Loucy (cell line): ENCODE results near the gene LMX1B.

ENCODE experiments used
- H2AFZ ChIP-seq: fragments of 200-600 bp; sonication (generic); 2 replicates; pipeline ENCODE4 v1.6.0; 2016; ENCODE audit warnings: antibody characterized with exemption, mild to moderate bottlenecking, low read length, moderate library complexity
- H3F3A ChIP-seq: fragments of 200-600 bp; 2 replicates; pipeline ENCODE4 v1.6.0; 2016; ENCODE audit warnings: antibody characterized with exemption, low read depth, mild to moderate bottlenecking
- H3K27me3 ChIP-seq: fragments of 200-600 bp; sonication (generic); 2 replicates; pipeline ENCODE4 v1.6.1; 2014; ENCODE audit warnings: low read length, mild to moderate bottlenecking; ENCODE audit not compliant: insufficient read depth, poor library complexity, severe bottlenecking
- H3K36me3 ChIP-seq: fragments of 200-600 bp; sonication (generic); 2 replicates; pipeline ENCODE4 v1.6.1; 2016; ENCODE audit warnings: low read length; ENCODE audit not compliant: insufficient read depth
- H3K4me1 ChIP-seq: fragments of 200-600 bp; sonication (generic); 2 replicates; pipeline ENCODE4 v1.5.1; 2014; ENCODE audit warnings: low read length, mild to moderate bottlenecking; ENCODE audit not compliant: insufficient read depth, poor library complexity, severe bottlenecking
- H3K4me2 ChIP-seq: fragments of 200-600 bp; sonication (generic); 2 replicates; pipeline ENCODE4 v1.6.0; 2014; ENCODE audit warnings: antibody characterized with exemption, low read length, low read depth, mild to moderate bottlenecking; ENCODE audit not compliant: poor library complexity, severe bottlenecking
- H3K4me3 ChIP-seq: fragments of 200-600 bp; sonication (generic); 2 replicates; pipeline ENCODE4 v1.5.1; 2014; ENCODE audit warnings: low read length, mild to moderate bottlenecking, mixed read lengths; ENCODE audit not compliant: poor library complexity, severe bottlenecking
- H3K79me2 ChIP-seq: fragments of 200-600 bp; sonication (generic); 2 replicates; pipeline ENCODE4 v1.6.1; 2014; ENCODE audit warnings: low read length; ENCODE audit not compliant: insufficient read depth
- H3K9ac ChIP-seq: fragments of 200-600 bp; sonication (generic); 2 replicates; pipeline ENCODE4 v1.6.0; 2014; ENCODE audit warnings: mild to moderate bottlenecking, low read depth, low read length, moderate library complexity; ENCODE audit not compliant: poor library complexity, severe bottlenecking
- H3K9me2 ChIP-seq: fragments of 200-600 bp; sonication (generic); replicated peaks from 2 replicates; pipeline ENCODE4 v1.6.1; 2016; ENCODE audit warnings: low read depth, low read length, mixed read lengths
- H3K9me3 ChIP-seq: fragments of 200-600 bp; sonication (generic); 2 replicates; pipeline ENCODE4 v1.6.1; 2014; ENCODE audit warnings: mild to moderate bottlenecking, antibody characterized with exemption, low read length, low read depth; ENCODE audit not compliant: insufficient read depth
- H4K20me1 ChIP-seq: fragments of 200-600 bp; sonication (generic); 2 replicates; pipeline ENCODE4 v1.6.0; 2014; ENCODE audit warnings: antibody characterized with exemption, low read length, mild to moderate bottlenecking; ENCODE audit not compliant: insufficient read depth, poor library complexity, severe bottlenecking
- CTCF ChIP-seq: fragments of 200-600 bp; sonication (generic); conservative IDR thresholded peaks from 2 replicates; pipeline ENCODE4 v1.5.1; 2014; ENCODE audit warnings: mild to moderate bottlenecking, antibody characterized with exemption, low read length
- EZH2phosphoT487 ChIP-seq: fragments of 200-600 bp; IDR thresholded peaks from 2 replicates; pipeline ENCODE4 v1.6.1; 2018; ENCODE audit warnings: antibody characterized with exemption, mild to moderate bottlenecking, moderate library complexity, borderline replicate concordance

Gene LMX1B

GRCh38 chr9:126613651-126614050, at the start of gene LMX1B:
Gene LMX1B (plus strand): TSS chr9:126613928. CDS start chr9:126614450, 522 bp downstream.
- no peak for TF ChIP-seq CTCF
- no peak within 1 kb of the TSS for H2AFZ ChIP-seq
- H3K4me3 ChIP-seq, result no peak within 1 kb of the TSS
- peaks cover 6% of the 10 kb centered on the region for H3K27me3 ChIP-seq
- no peaks in the 10 kb centered on the region for H3K9me2 ChIP-seq
- no peaks in the 10 kb centered on the region for H3K9me3 ChIP-seq
- H3K36me3 ChIP-seq, result no peaks in the 10 kb centered on the region
- no peaks in the 10 kb centered on the region for H3K4me1 ChIP-seq
- H4K20me1 ChIP-seq, result no peaks in the 10 kb centered on the region
- H3K9ac ChIP-seq, result no peak within 1 kb of the TSS
- no peaks in the 10 kb centered on the region for H3F3A ChIP-seq
- H3K79me2 ChIP-seq, result no peaks in the 10 kb centered on the region
- H3K4me2 ChIP-seq, result no peak within 1 kb of the TSS

- Histone ChIP-seq H3K36me3 (no peaks in the 10 kb centered on the region), H3K4me1 (no peaks in the 10 kb centered on the region), H3K9me2 (no peaks in the 10 kb centered on the region), H3K9ac (no peak overlapping the region), H3F3A (no peaks in the 10 kb centered on the region), H3K4me3 (no peak overlapping the region), H2AFZ (no peak overlapping the region), H3K27me3 (no peaks in the 10 kb centered on the region), H3K4me2 (no peak overlapping the region), H4K20me1 (no peaks in the 10 kb centered on the region), H3K9me3 (no peaks in the 10 kb centered on the region), H3K79me2 (no peaks in the 10 kb centered on the region)
- TF ChIP-seq CTCF, result no peak
- TF ChIP-seq EZH2phosphoT487, result no peak
Measured at GRCh38 chr9:126564128-126564527, 49.6 kb upstream of the LMX1B start.

- Histone ChIP-seq H3K9me3 (no peaks in the 10 kb centered on the region), H3K4me2 (no peak overlapping the region), H3F3A (no peaks in the 10 kb centered on the region), H3K9ac (no peak overlapping the region), H2AFZ (no peak overlapping the region), H4K20me1 (no peaks in the 10 kb centered on the region), H3K27me3 (no peaks in the 10 kb centered on the region), H3K9me2 (no peaks in the 10 kb centered on the region), H3K79me2 (no peaks in the 10 kb centered on the region), H3K4me3 (no peak overlapping the region), H3K4me1 (no peaks in the 10 kb centered on the region), H3K36me3 (no peaks in the 10 kb centered on the region)
- TF ChIP-seq CTCF (peak; percentile 67), EZH2phosphoT487 (no peak)
Measured at GRCh38 chr9:126564716-126565115, 49.0 kb upstream of the LMX1B start.
